ENCODE results near the gene CD2BP2. TPM values are rescaled to one million over a fixed set of nuclear protein-coding genes. Genes with fewer than 3 reads are reported as not detected.

The CD2BP2 gene
- polyA plus RNA-seq, 4 donors: 30.0 to 43.5 (median 39.9) TPM

GRCh38 chr16:30353438-30354129 is 1.5 kb downstream of the CD2BP2 start:
- DNase-seq: no peak
- Histone ChIP-seq H3K9me3 (ENCODE audit: control insufficient read depth in 2 of 2, insufficient read depth in 1 of 2, low read depth in 1 of 2, low read length in 1 of 2) (no peaks in the 10 kb centered on the region), H3K27me3 (ENCODE audit: control insufficient read depth in 3 of 3, insufficient read depth in 3 of 3, low read length in 3 of 3) (no peaks in the 10 kb centered on the region), H3K27ac (ENCODE audit: low read depth in 1 of 3, low read length in 2 of 3) (peak overlapping the region in 1 of 3 donors; percentile 19), H3K4me3 (ENCODE audit: low read depth in 1 of 3, low read length in 3 of 3) (peak overlapping the region in 2 of 3 donors; percentile 81 to 96), H3K36me3 (ENCODE audit: control insufficient read depth in 3 of 3, insufficient read depth in 2 of 3, low read depth in 1 of 3, low read length in 3 of 3) (peaks cover 4 to 70% (median 11%) of the 10 kb centered on the region in 3 donors), H3K4me1 (ENCODE audit: control insufficient read depth in 3 of 3, insufficient read depth in 2 of 3, low read depth in 1 of 3, low read length in 2 of 3) (peaks cover 4 to 39% (median 6%) of the 10 kb centered on the region in 3 donors)
- no peak for FAIRE-seq
- WGBS, 3 donors: 68 to 88% (median 80%) methylated on average over 21 to 23 of the region's 23 CpGs

DNA sequence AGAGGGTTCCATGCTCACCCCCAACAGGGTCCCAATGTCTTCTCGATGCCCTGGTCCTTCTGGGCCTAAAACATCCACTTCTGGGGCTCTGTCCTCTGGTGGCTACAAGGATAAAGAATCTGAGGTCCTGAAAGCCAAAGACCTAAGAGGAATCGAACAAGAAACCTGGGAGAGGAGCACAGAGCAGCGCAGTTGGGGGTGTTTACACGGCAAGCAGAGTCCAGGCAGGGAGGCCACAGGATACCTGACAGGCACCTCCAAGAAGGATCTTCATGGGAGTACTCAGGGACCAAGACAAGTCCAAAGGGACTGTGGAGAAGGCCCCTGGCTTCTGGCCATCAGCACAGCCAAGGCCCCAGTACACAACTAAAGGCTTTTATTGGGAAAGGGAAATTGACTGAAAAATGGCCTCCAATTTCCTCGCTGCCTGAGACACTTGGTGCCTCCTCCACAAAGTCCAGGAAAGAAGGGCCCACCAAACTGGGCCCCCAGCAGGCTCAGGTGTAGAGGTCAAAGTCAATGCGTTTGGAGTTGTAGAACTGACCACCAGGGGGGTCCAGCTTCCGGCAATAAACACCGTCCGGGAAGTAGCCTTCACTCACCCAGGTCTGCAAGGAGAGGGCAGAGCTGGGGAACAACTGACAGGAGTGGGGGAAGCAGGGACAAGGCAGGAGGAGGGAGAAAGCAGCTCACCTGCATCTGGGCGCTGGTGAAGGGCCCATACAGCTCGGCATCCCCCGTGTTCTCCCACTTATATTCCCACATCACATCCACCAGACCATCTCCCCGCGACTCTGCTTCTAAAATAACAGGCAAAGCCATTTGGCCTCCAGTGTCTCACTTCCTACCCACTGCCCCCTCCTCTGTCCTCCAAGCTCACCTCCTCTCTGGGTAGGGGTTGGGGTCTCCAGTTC is 2.4 kb downstream of the CD2BP2 start:
- FAIRE-seq (no peak), DNase-seq (no peak)
- Histone ChIP-seq H3K27me3 (ENCODE audit: control insufficient read depth in 3 of 3, insufficient read depth in 3 of 3, low read length in 3 of 3) (no peaks in the 10 kb centered on the region), H3K9me3 (ENCODE audit: control insufficient read depth in 2 of 2, insufficient read depth in 1 of 2, low read depth in 1 of 2, low read length in 1 of 2) (no peaks in the 10 kb centered on the region), H3K4me3 (ENCODE audit: low read depth in 1 of 3, low read length in 3 of 3) (no peak overlapping the region), H3K36me3 (ENCODE audit: control insufficient read depth in 3 of 3, insufficient read depth in 2 of 3, low read depth in 1 of 3, low read length in 3 of 3) (peaks cover 0 to 61% (median 11%) of the 10 kb centered on the region in 3 donors), H3K4me1 (ENCODE audit: control insufficient read depth in 3 of 3, insufficient read depth in 2 of 3, low read depth in 1 of 3, low read length in 2 of 3) (peaks cover 4 to 39% (median 6%) of the 10 kb centered on the region in 3 donors), H3K27ac (ENCODE audit: low read depth in 1 of 3, low read length in 2 of 3) (no peak overlapping the region)
- 86 to 90% (median 88%) methylated on average over 14 of the region's 14 CpGs for WGBS, 3 donors

DNA sequence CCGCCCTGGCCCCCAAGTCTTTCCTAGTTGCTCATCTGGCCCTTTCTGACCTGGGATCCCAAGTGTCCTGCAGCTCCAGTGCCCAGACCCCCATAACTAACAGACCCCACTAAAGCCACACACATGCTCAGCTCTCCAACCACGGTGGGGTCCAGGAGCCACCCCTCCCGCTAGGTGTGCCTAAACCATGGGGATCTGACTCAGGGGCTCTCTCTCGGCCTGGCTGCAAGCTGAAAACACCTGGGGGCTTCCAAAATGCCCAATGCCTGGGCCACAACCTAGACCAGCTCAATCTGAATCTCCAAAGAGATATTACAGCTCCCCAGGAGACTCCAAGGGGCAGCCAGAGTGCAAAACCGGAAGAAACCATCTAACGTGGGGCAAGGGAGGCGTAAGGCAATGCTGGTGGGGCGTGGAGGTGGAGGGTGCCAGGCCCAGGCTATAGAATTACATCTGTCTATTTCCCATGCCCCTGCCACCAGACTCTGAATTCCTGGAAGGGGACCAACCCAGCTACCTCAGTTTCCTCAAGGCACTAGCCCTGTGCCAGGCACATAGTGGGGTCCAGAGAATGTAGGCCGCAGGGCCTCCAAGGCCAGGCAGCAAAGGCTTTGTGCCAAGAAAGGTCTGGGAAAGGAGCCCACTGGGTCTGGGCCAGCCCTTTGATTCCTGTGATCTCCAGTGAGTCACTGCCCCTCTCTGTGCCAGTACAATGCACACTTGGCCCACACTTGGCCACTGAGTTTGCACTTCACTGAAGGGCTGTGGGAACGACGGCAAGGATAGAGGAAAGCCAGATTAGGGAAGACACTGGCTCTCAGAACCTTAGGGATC is 3.3 kb downstream of the CD2BP2 start:
- H3K4me1 ChIP-seq (ENCODE audit: control insufficient read depth in 3 of 3, insufficient read depth in 2 of 3, low read depth in 1 of 3, low read length in 2 of 3): peaks cover 4 to 38% (median 6%) of the 10 kb centered on the region in 3 donors
- H3K9me3 ChIP-seq (ENCODE audit: control insufficient read depth in 2 of 2, insufficient read depth in 1 of 2, low read depth in 1 of 2, low read length in 1 of 2): no peaks in the 10 kb centered on the region
- WGBS, 3 donors: 60 to 72% (median 71%) methylated on average over 11 of the region's 11 CpGs
- H3K4me3 ChIP-seq (ENCODE audit: low read depth in 1 of 3, low read length in 3 of 3): no peak overlapping the region
- H3K27me3 ChIP-seq (ENCODE audit: control insufficient read depth in 3 of 3, insufficient read depth in 3 of 3, low read length in 3 of 3): no peaks in the 10 kb centered on the region
- DNase-seq (no peak), FAIRE-seq (no peak)
- peaks cover 0 to 54% (median 11%) of the 10 kb centered on the region in 3 donors for H3K36me3 ChIP-seq (ENCODE audit: control insufficient read depth in 3 of 3, insufficient read depth in 2 of 3, low read depth in 1 of 3, low read length in 3 of 3)
- H3K27ac ChIP-seq (ENCODE audit: low read depth in 1 of 3, low read length in 2 of 3): no peak overlapping the region

- Histone ChIP-seq H3K27ac (ENCODE audit: low read depth in 1 of 3, low read length in 2 of 3) (peak overlapping the region; percentile 4 to 70 (median 20)), H3K9me3 (ENCODE audit: control insufficient read depth in 2 of 2, insufficient read depth in 1 of 2, low read depth in 1 of 2, low read length in 1 of 2) (no peaks in the 10 kb centered on the region), H3K4me1 (ENCODE audit: control insufficient read depth in 3 of 3, insufficient read depth in 2 of 3, low read depth in 1 of 3, low read length in 2 of 3) (peaks cover 2 to 30% (median 6%) of the 10 kb centered on the region in 3 donors), H3K4me3 (ENCODE audit: low read depth in 1 of 3, low read length in 3 of 3) (no peak overlapping the region), H3K27me3 (ENCODE audit: control insufficient read depth in 3 of 3, insufficient read depth in 3 of 3, low read length in 3 of 3) (no peaks in the 10 kb centered on the region), H3K36me3 (ENCODE audit: control insufficient read depth in 3 of 3, insufficient read depth in 2 of 3, low read depth in 1 of 3, low read length in 3 of 3) (peaks cover 0 to 50% (median 11%) of the 10 kb centered on the region in 3 donors)
- FAIRE-seq (no peak), DNase-seq (no peak)
- WGBS, 3 donors: 81 to 85% (median 83%) methylated on average over 15 of the region's 15 CpGs
Observed at GRCh38 chr16:30351001-30351441, 4.1 kb downstream of the CD2BP2 start.

- H3K4me3 ChIP-seq (ENCODE audit: low read depth in 1 of 3, low read length in 3 of 3): no peak overlapping the region
- FAIRE-seq (no peak), DNase-seq (peak; percentile 60 to 75)
- 32 to 56% (median 38%) methylated on average over 3 of the region's 3 CpGs for WGBS, 3 donors
- no peaks in the 10 kb centered on the region for H3K9me3 ChIP-seq (ENCODE audit: control insufficient read depth in 2 of 2, insufficient read depth in 1 of 2, low read depth in 1 of 2, low read length in 1 of 2)
- peaks cover 0 to 50% (median 11%) of the 10 kb centered on the region in 3 donors for H3K36me3 ChIP-seq (ENCODE audit: control insufficient read depth in 3 of 3, insufficient read depth in 2 of 3, low read depth in 1 of 3, low read length in 3 of 3)
- peaks cover 2 to 24% (median 6%) of the 10 kb centered on the region in 3 donors for H3K4me1 ChIP-seq (ENCODE audit: control insufficient read depth in 3 of 3, insufficient read depth in 2 of 3, low read depth in 1 of 3, low read length in 2 of 3)
- peak overlapping the region; percentile 4 to 70 (median 20) for H3K27ac ChIP-seq (ENCODE audit: low read depth in 1 of 3, low read length in 2 of 3)
- no peaks in the 10 kb centered on the region for H3K27me3 ChIP-seq (ENCODE audit: control insufficient read depth in 3 of 3, insufficient read depth in 3 of 3, low read length in 3 of 3)
Observed at GRCh38 chr16:30350134-30350871, 4.8 kb downstream of the CD2BP2 start.

DNA sequence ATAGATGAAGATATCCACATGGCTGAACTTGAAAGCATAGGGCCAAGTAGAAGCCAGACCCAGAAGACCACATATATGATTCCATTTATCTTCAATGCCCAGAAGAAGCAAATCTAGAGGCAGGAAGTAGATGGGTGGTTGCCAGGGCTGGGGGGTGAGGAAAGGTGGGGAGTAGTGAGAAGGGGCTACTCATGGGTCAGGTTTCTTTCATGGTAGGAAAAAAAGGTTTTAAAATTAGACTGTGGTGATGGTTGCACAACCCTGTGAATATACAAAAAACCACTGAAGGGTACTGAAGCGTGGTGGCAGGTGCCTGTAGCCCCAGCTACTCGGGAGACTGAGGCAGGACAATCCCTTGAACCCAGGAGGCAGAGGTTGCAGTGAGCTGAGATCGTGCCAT is 5.4 kb downstream of the CD2BP2 start:
- H3K4me1 ChIP-seq (ENCODE audit: control insufficient read depth in 3 of 3, insufficient read depth in 2 of 3, low read depth in 1 of 3, low read length in 2 of 3): peaks cover 2 to 24% (median 6%) of the 10 kb centered on the region in 3 donors
- H3K27me3 ChIP-seq (ENCODE audit: control insufficient read depth in 3 of 3, insufficient read depth in 3 of 3, low read length in 3 of 3): no peaks in the 10 kb centered on the region
- 72 to 91% (median 75%) methylated on average over 3 of the region's 3 CpGs for WGBS, 3 donors
- H3K27ac ChIP-seq (ENCODE audit: low read depth in 1 of 3, low read length in 2 of 3): no peak overlapping the region
- no peak overlapping the region for H3K4me3 ChIP-seq (ENCODE audit: low read depth in 1 of 3, low read length in 3 of 3)
- peaks cover 0 to 50% (median 11%) of the 10 kb centered on the region in 3 donors for H3K36me3 ChIP-seq (ENCODE audit: control insufficient read depth in 3 of 3, insufficient read depth in 2 of 3, low read depth in 1 of 3, low read length in 3 of 3)
- no peaks in the 10 kb centered on the region for H3K9me3 ChIP-seq (ENCODE audit: control insufficient read depth in 2 of 2, insufficient read depth in 1 of 2, low read depth in 1 of 2, low read length in 1 of 2)
- DNase-seq: no peak
- no peak for FAIRE-seq

DNA sequence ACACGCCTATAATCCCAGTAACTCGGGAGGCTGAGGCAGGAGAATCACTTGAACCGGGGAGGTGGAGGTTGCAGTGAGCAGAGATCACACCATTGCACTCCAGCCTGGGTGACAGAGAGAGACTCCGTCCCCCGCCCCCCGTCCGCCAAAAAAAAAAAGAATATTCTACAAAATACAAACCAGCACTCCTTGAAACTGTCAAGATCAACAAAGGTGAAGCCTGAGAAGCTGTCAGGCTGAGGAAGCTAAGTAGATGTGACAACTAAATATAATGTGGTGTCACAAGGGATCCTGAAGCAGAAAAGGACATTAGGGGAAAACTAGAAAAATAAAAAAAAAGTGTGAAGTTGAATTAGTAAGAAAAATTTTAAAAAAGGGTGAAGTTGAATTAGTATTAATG is 6.2 kb downstream of the CD2BP2 start:
- Histone ChIP-seq H3K9me3 (ENCODE audit: control insufficient read depth in 2 of 2, insufficient read depth in 1 of 2, low read depth in 1 of 2, low read length in 1 of 2) (no peaks in the 10 kb centered on the region), H3K4me1 (ENCODE audit: control insufficient read depth in 3 of 3, insufficient read depth in 2 of 3, low read depth in 1 of 3, low read length in 2 of 3) (peaks cover 2 to 20% (median 2%) of the 10 kb centered on the region in 3 donors), H3K27me3 (ENCODE audit: control insufficient read depth in 3 of 3, insufficient read depth in 3 of 3, low read length in 3 of 3) (no peaks in the 10 kb centered on the region), H3K27ac (ENCODE audit: low read depth in 1 of 3, low read length in 2 of 3) (no peak overlapping the region), H3K36me3 (ENCODE audit: control insufficient read depth in 3 of 3, insufficient read depth in 2 of 3, low read depth in 1 of 3, low read length in 3 of 3) (peaks cover 0 to 46% (median 11%) of the 10 kb centered on the region in 3 donors), H3K4me3 (ENCODE audit: low read depth in 1 of 3, low read length in 3 of 3) (no peak overlapping the region)
- 95 to 98% (median 97%) methylated on average over 7 of the region's 7 CpGs for WGBS, 3 donors
- no peak for FAIRE-seq
- no peak for DNase-seq
